ENCODE results near the gene PDE4D. TPM values are rescaled to one million over a fixed set of nuclear protein-coding genes. Genes with fewer than 3 reads are reported as not detected.

Gene PDE4D
- total and polyA plus RNA-seq, 4 donors = 12.8 to 167 (median 44.5) TPM

- TF ChIP-seq, protein P1, sequence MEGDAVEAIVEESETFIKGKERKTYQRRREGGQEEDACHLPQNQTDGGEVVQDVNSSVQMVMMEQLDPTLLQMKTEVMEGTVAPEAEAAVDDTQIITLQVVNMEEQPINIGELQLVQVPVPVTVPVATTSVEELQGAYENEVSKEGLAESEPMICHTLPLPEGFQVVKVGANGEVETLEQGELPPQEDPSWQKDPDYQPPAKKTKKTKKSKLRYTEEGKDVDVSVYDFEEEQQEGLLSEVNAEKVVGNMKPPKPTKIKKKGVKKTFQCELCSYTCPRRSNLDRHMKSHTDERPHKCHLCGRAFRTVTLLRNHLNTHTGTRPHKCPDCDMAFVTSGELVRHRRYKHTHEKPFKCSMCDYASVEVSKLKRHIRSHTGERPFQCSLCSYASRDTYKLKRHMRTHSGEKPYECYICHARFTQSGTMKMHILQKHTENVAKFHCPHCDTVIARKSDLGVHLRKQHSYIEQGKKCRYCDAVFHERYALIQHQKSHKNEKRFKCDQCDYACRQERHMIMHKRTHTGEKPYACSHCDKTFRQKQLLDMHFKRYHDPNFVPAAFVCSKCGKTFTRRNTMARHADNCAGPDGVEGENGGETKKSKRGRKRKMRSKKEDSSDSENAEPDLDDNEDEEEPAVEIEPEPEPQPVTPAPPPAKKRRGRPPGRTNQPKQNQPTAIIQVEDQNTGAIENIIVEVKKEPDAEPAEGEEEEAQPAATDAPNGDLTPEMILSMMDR (IDR thresholded peaks at IDR 0.05; ENCODE audit: control extremely low read depth, extremely low read depth) = no peak
- Histone ChIP-seq H3K4me1 (ENCODE audit: control insufficient read depth in 5 of 5, insufficient read depth in 5 of 5, low read length in 5 of 5) (no peaks in the 10 kb centered on the region), H3K4me3 (no peak overlapping the region), H3K36me3 (ENCODE audit: control insufficient read depth in 4 of 4, insufficient read depth in 4 of 4, low read length in 4 of 4) (no peaks in the 10 kb centered on the region), H3K27me3 (ENCODE audit: control insufficient read depth in 3 of 3, insufficient read depth in 3 of 3, low read length in 2 of 3) (no peaks in the 10 kb centered on the region), H3K9me3 (ENCODE audit: control insufficient read depth in 4 of 4, insufficient read depth in 3 of 4, low read length in 3 of 4) (no peaks in the 10 kb centered on the region), H3K9ac (ENCODE audit: insufficient read depth in 1 of 2, low read length in 2 of 2) (no peak overlapping the region), H3K27ac (ENCODE audit: low read depth in 1 of 2, low read length in 1 of 2) (no peak overlapping the region)
- no peak for DNase-seq
- 79 to 89% methylated on average over 3 of the region's 3 CpGs for WGBS, 2 donors
- ATAC-seq (ENCODE audit: insufficient read depth, low FRiP score) = no peak
Observed at GRCh38 chr5:59151162-59151889, 742.2 kb downstream of the PDE4D start.

GRCh38 chr5:59149827-59150226 is 743.7 kb downstream of the PDE4D start:
- Histone ChIP-seq H3K9ac (ENCODE audit: insufficient read depth in 1 of 2, low read length in 2 of 2) (no peak overlapping the region), H3K9me3 (ENCODE audit: control insufficient read depth in 4 of 4, insufficient read depth in 3 of 4, low read length in 3 of 4) (no peaks in the 10 kb centered on the region), H3K36me3 (ENCODE audit: control insufficient read depth in 4 of 4, insufficient read depth in 4 of 4, low read length in 4 of 4) (no peaks in the 10 kb centered on the region), H3K27me3 (ENCODE audit: control insufficient read depth in 3 of 3, insufficient read depth in 3 of 3, low read length in 2 of 3) (no peaks in the 10 kb centered on the region), H3K4me1 (ENCODE audit: control insufficient read depth in 5 of 5, insufficient read depth in 5 of 5, low read length in 5 of 5) (no peaks in the 10 kb centered on the region), H3K27ac (ENCODE audit: low read depth in 1 of 2, low read length in 1 of 2) (no peak overlapping the region), H3K4me3 (no peak overlapping the region)
- DNase-seq = no peak
- no peak for ATAC-seq (ENCODE audit: insufficient read depth, low FRiP score)
- WGBS, 2 donors = 91 to 97% methylated on average over 1 of the region's 1 CpG
- TF ChIP-seq, protein P1 (IDR thresholded peaks at IDR 0.05; ENCODE audit: control extremely low read depth, extremely low read depth) = no peak

- Histone ChIP-seq H3K27me3 (ENCODE audit: control insufficient read depth in 3 of 3, insufficient read depth in 3 of 3, low read length in 2 of 3) (no peaks in the 10 kb centered on the region), H3K9ac (ENCODE audit: insufficient read depth in 1 of 2, low read length in 2 of 2) (no peak overlapping the region), H3K9me3 (ENCODE audit: control insufficient read depth in 4 of 4, insufficient read depth in 3 of 4, low read length in 3 of 4) (no peaks in the 10 kb centered on the region), H3K36me3 (ENCODE audit: control insufficient read depth in 4 of 4, insufficient read depth in 4 of 4, low read length in 4 of 4) (no peaks in the 10 kb centered on the region), H3K4me3 (no peak overlapping the region), H3K4me1 (ENCODE audit: control insufficient read depth in 5 of 5, insufficient read depth in 5 of 5, low read length in 5 of 5) (no peaks in the 10 kb centered on the region), H3K27ac (ENCODE audit: low read depth in 1 of 2, low read length in 1 of 2) (no peak overlapping the region)
- WGBS, 2 donors = 94 to 98% methylated on average over 4 of the region's 4 CpGs
- ATAC-seq (ENCODE audit: insufficient read depth, low FRiP score) (no peak), DNase-seq (no peak)
- TF ChIP-seq, protein P1 (IDR thresholded peaks at IDR 0.05; ENCODE audit: control extremely low read depth, extremely low read depth) = no peak
Observed at GRCh38 chr5:59149271-59149670, 744.3 kb downstream of the PDE4D start.

DNA sequence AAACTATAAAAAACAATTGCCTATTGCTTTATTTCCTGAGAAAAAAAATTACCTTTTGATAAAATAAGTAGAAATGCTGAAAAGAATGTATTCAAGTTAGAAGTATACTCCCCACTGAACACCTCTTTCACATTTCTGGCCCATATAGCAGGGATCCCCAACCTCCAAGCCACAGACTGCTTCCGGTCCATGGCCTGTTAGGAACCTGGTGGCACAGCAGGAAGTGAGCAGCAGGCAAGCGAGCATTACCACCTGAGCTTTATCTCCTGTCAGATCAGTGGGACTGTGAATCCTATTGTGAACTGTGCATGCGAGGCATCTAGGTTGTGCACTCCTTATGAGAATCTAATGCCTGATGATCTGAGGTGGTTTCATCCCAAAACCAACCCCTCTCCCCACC is 746.8 kb downstream of the PDE4D start:
- H3K9me3 ChIP-seq (ENCODE audit: control insufficient read depth in 4 of 4, insufficient read depth in 3 of 4, low read length in 3 of 4) = no peaks in the 10 kb centered on the region
- TF ChIP-seq, protein P1 (IDR thresholded peaks at IDR 0.05; ENCODE audit: control extremely low read depth, extremely low read depth) = no peak
- no peak for DNase-seq
- H3K4me1 ChIP-seq (ENCODE audit: control insufficient read depth in 5 of 5, insufficient read depth in 5 of 5, low read length in 5 of 5) = peaks cover 0 to 9% (median 0%) of the 10 kb centered on the region in 5 donors
- ATAC-seq (ENCODE audit: insufficient read depth, low FRiP score) = no peak
- WGBS, 2 donors = 89 to 90% methylated on average over 3 of the region's 3 CpGs
- H3K9ac ChIP-seq (ENCODE audit: insufficient read depth in 1 of 2, low read length in 2 of 2) = no peak overlapping the region
- no peaks in the 10 kb centered on the region for H3K36me3 ChIP-seq (ENCODE audit: control insufficient read depth in 4 of 4, insufficient read depth in 4 of 4, low read length in 4 of 4)
- H3K27ac ChIP-seq (ENCODE audit: low read depth in 1 of 2, low read length in 1 of 2) = no peak overlapping the region
- H3K27me3 ChIP-seq (ENCODE audit: control insufficient read depth in 3 of 3, insufficient read depth in 3 of 3, low read length in 2 of 3) = no peaks in the 10 kb centered on the region
- no peak overlapping the region for H3K4me3 ChIP-seq

Data from lung (tissue), 12 donors.